Measurements from ENCODE around the gene MFSD1.

Gene MFSD1

GRCh38 chr3:158801696-158802408 is at the start of gene MFSD1:
MFSD1 (plus strand) TSS chr3:158802054; CDS start chr3:158802153, 99 bp downstream.
- no peak for TF ChIP-seq CTCF (IDR thresholded peaks at IDR 0.05; ENCODE audit: low read depth, low read length)
- peak; percentile 76 for DNase-seq (ENCODE audit: extremely low read depth, low read depth)

- TF ChIP-seq CTCF (IDR thresholded peaks at IDR 0.05; ENCODE audit: low read depth, low read length), result no peak
Observed at GRCh38 chr3:158753854-158754253, 48.0 kb upstream of the MFSD1 start.

GRCh38 chr3:158755421-158755820 is 46.4 kb upstream of the MFSD1 start:
- no peak for TF ChIP-seq CTCF (IDR thresholded peaks at IDR 0.05; ENCODE audit: low read depth, low read length)
- no peak for DNase-seq (ENCODE audit: extremely low read depth, low read depth)

More at GRCh38 chr3:158753854-158754253, 48.0 kb upstream of the MFSD1 start:
- no peak for DNase-seq (ENCODE audit: extremely low read depth, low read depth)

- DNase-seq (ENCODE audit: extremely low read depth, low read depth), result no peak
- TF ChIP-seq CTCF (IDR thresholded peaks at IDR 0.05; ENCODE audit: low read depth, low read length), result no peak
Observed at GRCh38 chr3:158761350-158761749, 40.5 kb upstream of the MFSD1 start.

- no peak for TF ChIP-seq CTCF (IDR thresholded peaks at IDR 0.05; ENCODE audit: low read depth, low read length)
- DNase-seq (ENCODE audit: extremely low read depth, low read depth), result no peak
Observed at GRCh38 chr3:158762701-158763100, 39.2 kb upstream of the MFSD1 start.

GRCh38 chr3:158763421-158763820 is 38.4 kb upstream of the MFSD1 start:
- no peak for DNase-seq (ENCODE audit: extremely low read depth, low read depth)
- TF ChIP-seq CTCF (IDR thresholded peaks at IDR 0.05; ENCODE audit: low read depth, low read length), result no peak

GRCh38 chr3:158765518-158766205 is 36.2 kb upstream of the MFSD1 start:
- TF ChIP-seq CTCF (IDR thresholded peaks at IDR 0.05; ENCODE audit: low read depth, low read length), result no peak
- no peak for DNase-seq (ENCODE audit: extremely low read depth, low read depth)
